NCI-H748 treated with DMSO at 0.1 percent for 48 hours (cell line): ENCODE measurements around the gene BIVM.

Experiments
- DNase-seq: peaks from one replicate; lab custom pipeline; 2025; lab: John Stamatoyannopoulos, UW

Gene BIVM

DNA sequence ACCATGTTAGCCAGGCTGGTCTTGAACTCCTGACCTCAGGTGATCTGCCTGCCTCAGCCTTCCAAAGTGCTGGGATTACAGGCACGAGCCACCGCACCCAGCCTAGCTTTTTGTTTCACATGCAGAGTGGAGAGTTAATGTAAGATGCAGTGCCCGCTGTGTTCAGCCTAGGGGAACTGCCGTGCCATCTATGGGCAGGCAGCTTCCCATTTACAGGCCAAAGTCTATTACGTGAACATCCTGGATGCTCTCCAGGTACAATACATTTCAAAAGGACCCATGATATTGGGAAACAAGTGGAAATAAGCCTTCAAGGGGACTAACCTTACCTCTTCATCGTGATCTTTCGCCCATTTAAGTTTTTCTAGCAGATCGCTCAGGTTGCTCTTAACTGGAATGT, 10.2 kb upstream of the BIVM start:
- no peak for DNase-seq

GRCh38 chr13:102792396-102792795, 6.5 kb upstream of the BIVM start:
- DNase-seq, result no peak

DNA sequence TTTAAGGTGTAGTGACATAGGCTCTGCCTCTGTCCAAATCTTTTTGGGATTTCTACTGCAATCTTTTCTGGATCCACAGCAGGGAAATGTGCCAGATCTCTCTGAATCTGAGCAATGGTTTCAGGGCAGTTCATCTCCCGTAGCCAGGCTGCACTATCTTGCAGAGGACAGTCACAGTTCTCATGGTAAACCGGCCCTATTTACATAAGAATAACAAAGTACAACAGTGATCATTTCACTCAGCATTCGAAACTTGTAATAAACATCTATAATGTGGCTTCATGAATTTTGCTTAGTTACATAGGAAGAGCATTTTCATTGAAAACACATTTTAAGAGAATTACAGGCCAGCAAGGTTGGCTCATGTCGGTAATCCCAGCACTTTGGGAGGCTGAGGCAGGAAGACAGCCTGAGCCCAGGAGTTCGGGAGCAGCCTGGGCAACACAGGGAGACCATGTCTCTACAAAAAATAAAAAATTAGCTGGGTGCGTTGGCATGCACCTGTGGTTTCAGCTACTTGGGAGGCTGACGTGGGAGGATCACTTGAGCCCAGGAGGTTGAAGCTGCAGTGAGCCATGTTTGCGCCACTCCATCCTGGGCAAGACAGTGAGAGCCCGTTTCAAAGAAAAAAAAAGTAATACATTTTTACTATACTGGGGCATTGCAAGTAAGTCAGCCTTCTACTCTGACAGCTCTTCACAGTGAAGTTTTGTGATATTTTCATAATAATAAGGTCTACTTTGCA, 5.1 kb upstream of the BIVM start:
- no peak for DNase-seq

DNA sequence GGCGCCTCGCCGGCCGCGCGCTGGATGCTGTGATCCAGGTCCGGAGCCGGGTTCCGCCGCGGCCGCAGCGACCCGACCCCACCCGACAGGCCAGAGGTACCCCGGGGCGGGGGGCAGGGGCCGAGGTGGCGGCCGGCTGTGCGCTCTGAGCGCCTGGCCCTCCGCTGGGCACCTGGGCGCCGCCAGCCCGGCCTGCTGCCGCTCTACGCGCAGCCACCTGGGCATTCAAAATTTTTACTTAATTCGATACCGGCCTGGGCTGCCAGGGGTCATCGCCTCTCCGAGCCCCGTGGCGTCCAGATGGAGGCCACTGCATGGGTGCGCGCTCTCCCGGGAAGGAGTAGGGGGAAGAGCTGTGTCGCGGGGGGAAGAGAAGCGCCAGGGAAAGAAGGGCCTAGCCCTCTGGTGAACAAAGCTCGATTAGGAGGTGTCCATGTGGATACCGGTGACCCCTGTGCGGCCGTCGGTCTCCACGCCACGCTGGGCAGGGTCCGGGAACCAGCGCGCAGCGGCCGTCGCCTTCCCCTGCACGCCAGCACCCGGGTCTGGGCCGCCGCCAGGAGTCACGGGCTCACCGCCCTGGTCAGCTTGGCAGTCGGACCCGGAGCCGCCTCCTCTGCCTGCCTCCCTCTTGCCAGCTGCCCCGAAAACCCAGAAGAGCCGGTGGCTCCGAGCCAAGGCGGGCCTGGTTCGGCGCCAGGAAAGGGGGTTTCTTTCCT, 666 bp downstream of the BIVM start:
- DNase-seq, result no peak

GRCh38 chr13:102800145-102801041, 1.5 kb downstream of the BIVM start:
- DNase-seq, result peak; percentile 31

DNA sequence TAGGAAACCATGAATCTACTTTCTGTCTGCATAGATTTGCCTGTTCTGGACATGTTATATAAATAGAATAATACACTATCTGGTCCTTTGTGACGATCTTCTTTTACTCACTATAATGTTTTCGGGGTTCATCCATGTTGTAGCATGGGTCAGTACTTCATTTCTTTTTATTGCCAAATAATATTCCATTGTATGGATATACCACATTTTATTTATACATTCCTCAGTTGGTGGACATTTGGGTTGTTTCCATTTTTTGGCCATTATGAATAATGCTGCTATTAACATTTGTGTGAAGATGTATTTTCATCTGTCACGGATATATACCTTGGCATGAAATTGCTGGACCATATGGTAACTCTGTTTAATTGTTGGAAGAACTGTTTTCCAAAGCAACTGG, 6.8 kb downstream of the BIVM start:
- DNase-seq, result no peak

GRCh38 chr13:102807699-102808098, 8.8 kb downstream of the BIVM start:
- no peak for DNase-seq

GRCh38 chr13:102812611-102813287, 13.8 kb downstream of the BIVM start:
- no peak for DNase-seq

DNA sequence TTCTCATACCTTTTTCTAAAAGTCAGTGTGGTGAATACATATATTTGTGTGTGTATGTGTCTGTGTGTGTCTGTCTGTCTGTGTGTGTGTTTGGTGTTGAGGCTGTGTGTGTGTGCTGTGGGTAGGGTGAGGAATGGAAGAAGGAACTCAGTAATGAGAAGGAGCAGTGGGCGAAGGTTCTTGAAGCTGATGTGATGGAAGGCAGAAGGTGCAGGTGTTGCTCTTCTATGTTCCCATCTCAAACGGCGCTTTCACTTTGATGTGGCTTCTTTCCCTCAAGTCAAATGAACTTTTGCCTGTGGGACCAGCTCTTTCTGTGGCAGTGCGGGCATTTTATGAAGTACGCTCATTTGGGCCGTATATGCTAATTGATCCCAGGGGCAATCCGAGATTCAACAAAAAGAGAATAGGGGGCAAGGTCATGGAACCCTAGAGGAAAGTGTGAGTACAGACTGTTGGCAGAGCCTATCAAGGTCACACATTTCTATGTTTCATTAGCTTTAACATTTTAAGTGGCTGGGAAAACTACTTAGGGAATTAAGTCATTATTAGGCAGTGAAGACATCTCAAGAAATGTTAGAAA, 15.2 kb downstream of the BIVM start:
- no peak for DNase-seq

- no peak for DNase-seq
Observed at GRCh38 chr13:102814793-102815192, 15.9 kb downstream of the BIVM start.

- DNase-seq, result no peak
Observed at GRCh38 chr13:102815788-102816187, 16.9 kb downstream of the BIVM start.

DNA sequence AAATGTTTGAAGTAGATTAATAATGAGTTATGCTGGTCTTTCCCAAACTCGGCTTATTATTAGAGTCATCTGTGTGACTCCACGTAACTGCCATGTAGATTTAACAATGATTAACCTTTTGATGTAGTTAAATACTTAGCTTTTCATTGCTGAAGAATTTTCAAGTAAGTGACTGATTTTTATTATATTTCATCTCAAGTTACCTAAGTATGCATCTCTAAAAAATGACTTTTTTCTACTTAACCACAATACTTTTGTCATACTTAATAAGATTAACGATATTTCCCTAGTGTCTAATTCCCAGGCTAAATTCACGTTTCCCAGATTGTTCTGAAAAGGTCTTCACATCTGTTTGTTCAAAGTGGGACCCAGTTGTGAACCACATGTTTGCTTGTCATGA, 17.8 kb downstream of the BIVM start:
- no peak for DNase-seq

DNA sequence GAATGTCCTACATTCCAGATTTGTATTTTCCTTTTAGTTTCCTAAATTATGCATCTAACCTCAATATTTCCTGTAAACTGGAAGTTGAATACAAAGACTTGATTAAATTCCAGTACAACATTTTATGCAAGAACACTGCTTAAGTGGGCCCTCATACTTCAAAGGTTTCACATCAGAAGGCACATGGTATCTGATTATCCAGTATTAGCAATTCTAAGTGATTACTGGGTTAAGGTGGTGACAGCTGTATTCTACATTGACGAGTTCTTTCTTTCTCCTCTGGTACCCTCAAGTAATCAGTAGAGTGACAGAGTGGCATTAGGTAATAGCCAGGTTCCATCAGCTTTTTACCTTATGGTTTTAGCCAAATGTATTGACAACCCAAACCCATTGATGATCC, 18.3 kb downstream of the BIVM start:
- DNase-seq, result no peak

- DNase-seq, result no peak
Observed at GRCh38 chr13:102817907-102818306, 19.0 kb downstream of the BIVM start.

- DNase-seq, result no peak
Observed at GRCh38 chr13:102825400-102825799, 26.5 kb downstream of the BIVM start.

- no peak for DNase-seq
Observed at GRCh38 chr13:102825921-102826706, 27.2 kb downstream of the BIVM start.

DNA sequence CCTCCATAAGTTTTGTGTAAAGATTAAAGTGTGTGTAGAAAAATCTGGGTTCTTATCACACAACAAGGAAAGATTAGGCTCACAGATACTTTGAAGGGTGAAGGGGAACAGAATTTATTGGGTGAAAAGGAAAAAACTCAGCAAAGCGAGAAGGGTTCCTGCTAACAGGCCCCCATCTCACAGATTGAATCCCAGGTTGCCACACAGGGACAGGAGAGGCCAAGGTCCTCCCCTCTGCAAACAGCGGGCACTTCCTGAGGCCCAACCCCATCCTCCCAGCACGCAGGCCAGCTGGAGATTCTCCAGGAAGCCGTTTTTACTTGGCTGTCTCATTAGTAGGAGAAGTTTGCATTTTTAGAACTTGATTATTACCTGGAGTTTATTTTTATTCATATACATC, 31.7 kb downstream of the BIVM start:
- no peak for DNase-seq

- DNase-seq, result no peak
Observed at GRCh38 chr13:102836471-102836870, 37.6 kb downstream of the BIVM start.

DNA sequence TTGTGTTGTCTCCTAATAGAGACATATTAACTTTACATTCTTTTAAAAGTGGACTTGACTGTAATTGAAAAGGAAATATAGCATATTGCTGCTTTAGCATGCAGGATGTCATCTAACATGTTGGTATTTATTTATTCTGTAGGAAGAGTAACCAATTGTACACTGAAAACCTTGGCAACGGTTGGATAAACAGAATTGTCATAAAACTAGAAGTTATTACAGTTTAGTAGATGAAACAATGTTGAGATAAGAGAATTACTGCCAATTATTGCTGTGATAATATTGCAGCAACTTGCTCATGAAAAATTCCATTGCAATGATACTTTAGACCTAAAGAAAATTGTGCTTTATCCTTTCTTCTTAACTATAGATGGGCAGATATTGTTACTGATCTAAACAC, 39.4 kb downstream of the BIVM start:
- no peak for DNase-seq

DNA sequence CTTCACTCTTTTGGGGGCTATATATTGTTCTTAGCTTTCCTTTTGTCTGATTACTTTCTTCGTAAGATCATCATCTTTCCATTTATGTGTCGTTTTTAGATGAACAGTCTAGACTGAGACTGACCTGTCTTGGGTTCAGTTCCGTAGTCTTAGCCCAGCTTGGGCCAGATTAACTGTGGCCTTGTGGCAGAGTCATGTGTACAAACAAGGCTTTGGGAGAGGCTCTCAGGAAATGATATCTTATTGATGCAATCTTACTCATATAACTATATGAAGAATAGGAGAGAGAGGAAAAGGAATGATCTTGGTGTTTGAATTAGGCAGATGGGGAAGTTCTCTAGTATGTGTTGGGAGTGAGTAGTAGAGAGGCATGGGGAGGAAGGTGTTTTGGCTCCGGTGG, 40.1 kb downstream of the BIVM start:
- no peak for DNase-seq

- no peak for DNase-seq
Observed at GRCh38 chr13:102839462-102839861, 40.5 kb downstream of the BIVM start.
